HCT116 (cell line): ENCODE data around the gene IFT57.

Experiments
- CTCF ChIP-seq, 3 experiments: fragments of 200-600 bp in 1 of 3; sonication (generic) in 1 of 3; IDR thresholded peaks in 2 of 3; conservative IDR thresholded peaks in 1 of 3; 2 replicates each; pipeline ENCODE4 v1.5.1; 2012 to 2017; ENCODE audit warnings: low read depth in 2 of 3, low read length in 2 of 3, antibody characterized with exemption in 1 of 3, borderline replicate concordance in 1 of 3, control low read depth in 1 of 3, mild to moderate bottlenecking in 1 of 3, mixed read lengths in 1 of 3, mixed run types in 1 of 3, moderate library complexity in 1 of 3; ENCODE audit not compliant: insufficient read depth in 1 of 3
- POLR2A ChIP-seq: IDR thresholded peaks from 2 replicates; pipeline ENCODE4 v1.7.0; 2011; ENCODE audit warnings: borderline replicate concordance; ENCODE audit not compliant: insufficient read depth, insufficient read length; ENCODE audit errors: extremely low read depth
- TCF7L2 ChIP-seq: IDR thresholded peaks from 2 replicates; pipeline ENCODE4 v1.7.0; 2011; ENCODE audit warnings: borderline replicate concordance, inconsistent platforms; ENCODE audit not compliant: insufficient read depth, insufficient read length; ENCODE audit errors: extremely low read depth
- ZFX ChIP-seq: fragments of 450-650 bp; IDR thresholded peaks from 2 replicates; pipeline ENCODE4 v1.6.1; 2017

- TF ChIP-seq TCF7L2: no peak
- TF ChIP-seq CTCF (IDR thresholded peaks at IDR 0.05 in 2 of 3, conservative IDR thresholded peaks at IDR 0.05 in 1 of 3; ENCODE audit: borderline replicate concordance in 1 of 3, insufficient read depth in 1 of 3, low read depth in 2 of 3, low read length in 2 of 3): no peak
- TF ChIP-seq ZFX: no peak
- TF ChIP-seq POLR2A: no peak
These were observed 39.0 kb downstream of the IFT57 start for GRCh38 chr3:108183181-108183580.
